Omental fat pad (tissue), 4 donors: Measurements from ENCODE around the gene PLA2G10. TPM values are rescaled to one million over a fixed set of nuclear protein-coding genes. Genes with fewer than 3 reads are reported as not detected.

Source experiments
- ATAC-seq: fragments of 150-250 bp; one replicate; pipeline ENCODE4 v1.9.1; 2016; ENCODE audit warnings: mild to moderate bottlenecking, moderate library complexity; ENCODE audit not compliant: low FRiP score
- DNase-seq: peaks from one replicate; pipeline ENCODE4 v3.0.0-alpha.2; 2019; ENCODE audit warnings: low spot score
- small RNA-seq: library from RNA; depleted of rRNA; stranded (forward); fragments of <200 nt; gene quantifications from one replicate; pipeline ENCODE3, GENCODE V24; 2016
- total RNA-seq, 4 donors: library from RNA; depleted of rRNA; stranded (reverse); fragments of >200 nt; gene quantifications; one replicate each; pipeline ENCODE4 v1.1.0, GENCODE V29; 2016
- TF ChIP-seq, protein P1 (sequence below), 3 donors: fragments of 450-650 bp; IDR thresholded peaks; one replicate each; pipeline ENCODE4 v1.5.1; 2016 to 2017; ENCODE audit warnings: antibody characterized with exemption in 3 of 3, mild to moderate bottlenecking in 3 of 3, moderate library complexity in 2 of 3

The PLA2G10 gene
- total RNA-seq, 4 donors from 2014 or later = not detected

- peak; percentile 83 for ATAC-seq
- DNase-seq = peak; percentile 87
- TF ChIP-seq, protein P1, sequence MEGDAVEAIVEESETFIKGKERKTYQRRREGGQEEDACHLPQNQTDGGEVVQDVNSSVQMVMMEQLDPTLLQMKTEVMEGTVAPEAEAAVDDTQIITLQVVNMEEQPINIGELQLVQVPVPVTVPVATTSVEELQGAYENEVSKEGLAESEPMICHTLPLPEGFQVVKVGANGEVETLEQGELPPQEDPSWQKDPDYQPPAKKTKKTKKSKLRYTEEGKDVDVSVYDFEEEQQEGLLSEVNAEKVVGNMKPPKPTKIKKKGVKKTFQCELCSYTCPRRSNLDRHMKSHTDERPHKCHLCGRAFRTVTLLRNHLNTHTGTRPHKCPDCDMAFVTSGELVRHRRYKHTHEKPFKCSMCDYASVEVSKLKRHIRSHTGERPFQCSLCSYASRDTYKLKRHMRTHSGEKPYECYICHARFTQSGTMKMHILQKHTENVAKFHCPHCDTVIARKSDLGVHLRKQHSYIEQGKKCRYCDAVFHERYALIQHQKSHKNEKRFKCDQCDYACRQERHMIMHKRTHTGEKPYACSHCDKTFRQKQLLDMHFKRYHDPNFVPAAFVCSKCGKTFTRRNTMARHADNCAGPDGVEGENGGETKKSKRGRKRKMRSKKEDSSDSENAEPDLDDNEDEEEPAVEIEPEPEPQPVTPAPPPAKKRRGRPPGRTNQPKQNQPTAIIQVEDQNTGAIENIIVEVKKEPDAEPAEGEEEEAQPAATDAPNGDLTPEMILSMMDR (IDR thresholded peaks at IDR 0.05) = no peak
These were observed 64.0 kb downstream of the PLA2G10 start, which contains the start of gene PARN for GRCh38 chr16:14629919-14630619. TSS of gene PARN (minus strand) at chr16:14630260. CDS start at chr16:14630125, 135 bp downstream.

DNA sequence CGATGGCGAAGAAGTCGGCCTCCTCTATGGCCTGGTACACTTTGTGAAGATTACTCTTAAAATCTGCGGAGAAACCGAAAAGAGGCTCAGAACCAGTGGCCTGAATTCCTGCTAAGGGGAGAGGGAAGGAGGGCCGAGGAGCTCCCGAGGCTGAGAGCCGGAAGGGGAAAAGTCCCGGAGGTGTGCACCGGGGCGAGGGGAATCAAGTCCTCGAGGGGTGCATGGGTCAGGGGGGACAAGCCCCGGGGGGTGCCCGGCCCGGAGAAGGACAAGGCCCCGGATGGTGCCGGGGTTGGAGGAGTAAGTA lies 64.5 kb downstream of the PLA2G10 start:
- DNase-seq (no peak), ATAC-seq (no peak)
- TF ChIP-seq, protein P1 (IDR thresholded peaks at IDR 0.05) = no peak

DNA sequence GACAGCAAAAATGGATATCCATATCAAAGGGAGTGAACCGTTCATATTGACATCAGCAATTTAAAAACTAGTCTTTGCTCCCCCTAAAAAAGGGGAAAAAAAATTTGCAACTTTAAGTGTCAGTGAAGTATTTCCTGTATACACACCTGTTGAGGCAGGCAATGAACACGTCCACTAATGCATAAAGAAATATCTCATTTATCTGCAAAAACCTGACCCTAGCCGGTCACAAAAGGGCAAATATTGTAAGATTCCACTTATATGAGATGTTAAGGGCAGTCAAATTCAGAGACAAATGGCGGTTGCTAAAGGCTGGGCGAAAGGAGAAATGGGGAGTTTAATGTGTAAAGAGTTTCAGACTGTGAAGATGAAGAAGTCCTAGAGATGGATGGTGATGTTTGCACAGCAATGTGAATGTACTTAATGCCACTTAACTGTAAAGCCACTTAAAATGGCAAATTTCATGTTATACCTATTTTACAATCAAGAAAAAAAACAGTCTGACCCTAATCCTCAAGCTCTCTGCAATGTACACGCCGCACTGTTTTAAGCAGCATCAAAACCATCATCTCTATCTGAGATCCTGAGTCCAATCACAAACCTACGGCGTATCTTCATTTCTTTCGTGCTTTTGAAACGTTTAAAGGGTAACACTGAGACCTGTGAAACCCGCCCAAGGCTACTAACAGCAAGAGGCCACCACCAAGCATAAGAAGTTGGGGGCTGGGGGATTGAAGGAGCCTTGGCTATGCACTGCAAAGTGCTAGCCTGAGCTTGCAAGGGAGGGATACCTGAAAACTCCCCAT lies 65.1 kb downstream of the PLA2G10 start:
- TF ChIP-seq, protein P1 (IDR thresholded peaks at IDR 0.05) = no peak
- DNase-seq (no peak), ATAC-seq (no peak)

- ATAC-seq (no peak), DNase-seq (no peak)
- TF ChIP-seq, protein P1 (IDR thresholded peaks at IDR 0.05) = no peak
These were observed 67.0 kb downstream of the PLA2G10 start for GRCh38 chr16:14627078-14627477.

Small RNA genes lying within 50 kb of the gene (small RNA-seq; reads per million reads assigned to genes)
- gene RNU7-125P = not detected

Other genes with a start within 250 kb of the PLA2G10 start
- 10 to 100 TPM; 23.0 to 34.8 (median 26.4) TPM for gene PARN, start 64.0 kb downstream of the PLA2G10 start, total RNA-seq
- gene BFAR, start 61.4 kb downstream of the PLA2G10 start, total RNA-seq = 10 to 100 TPM; 47.3 to 73.0 (median 61.5) TPM
- 1 to 10 TPM in 1 of 4 donors, under 1 TPM in 1, not detected in 2; 0.46 to 2.3 TPM for gene NPIPA3, start 9.1 kb upstream of the PLA2G10 start, total RNA-seq
- gene NPIPA2, start 48.2 kb upstream of the PLA2G10 start, total RNA-seq = 1 to 10 TPM in 1 of 4 donors, not detected in 3; 2.3 TPM
- gene NOMO1, start 139.4 kb upstream of the PLA2G10 start, total RNA-seq = 10 to 100 TPM; 28.2 to 74.2 (median 39.6) TPM
- 10 to 100 TPM; 48.5 to 91.7 (median 68.7) TPM for gene NPIPA1, start 243.1 kb upstream of the PLA2G10 start, total RNA-seq